ENCODE results near the gene ZC3HAV1L.

- TF ChIP-seq HOXA7 (CRISPR knock-in tag; IDR thresholded peaks at IDR 0.05) = no peak
- TF ChIP-seq POLR2A (IDR thresholded peaks at IDR 0.05; ENCODE audit: low read length) = no peak
- no peak for TF ChIP-seq CTCF (IDR thresholded peaks at IDR 0.05)
- no peak for TF ChIP-seq TP53 (CRISPR knock-in tag; IDR thresholded peaks at IDR 0.05)
- TF ChIP-seq MAX (IDR thresholded peaks at IDR 0.05) = no peak
- no peak for TF ChIP-seq POLR2AphosphoS2 (conservative IDR thresholded peaks at IDR 0.05; ENCODE audit: low read length)
- TF ChIP-seq RCOR1 (IDR thresholded peaks at IDR 0.05; ENCODE audit: low read depth, low read length) = no peak
- no peak for TF ChIP-seq SMC3 (IDR thresholded peaks at IDR 0.05)
- TF ChIP-seq REST (IDR thresholded peaks at IDR 0.05) = no peak
- no peak for TF ChIP-seq RFX5 (IDR thresholded peaks at IDR 0.05)
- TF ChIP-seq PBX3 (IDR thresholded peaks at IDR 0.05) = no peak
Measured at GRCh38 chr7:139018910-139019309, 16.9 kb downstream of the ZC3HAV1L start.
